Prostate gland (tissue), 2 donors: Measurements from ENCODE around the gene SERPINA7. TPM values are rescaled to one million over a fixed set of nuclear protein-coding genes. Genes with fewer than 3 reads are reported as not detected.
"Not testable (repeated sequence)": the region's sequence is repeated elsewhere in the genome, so short reads cannot be mapped to it uniquely, and the experiment has no call there.

ENCODE experiments used
- DNase-seq: peaks from one replicate; pipeline ENCODE4 v3.0.0-alpha.2; 2019; ENCODE audit warnings: low spot score
- H3K27ac ChIP-seq, 2 donors: fragments of 200-600 bp; sonication (generic); 2 replicates each; pipeline ENCODE4 v1.5.1; 2017 to 2019
- H3K27me3 ChIP-seq: fragments of 200-600 bp; sonication (generic); replicated peaks from 2 replicates; pipeline ENCODE4 v1.5.1; 2019; ENCODE audit not compliant: insufficient read depth
- H3K36me3 ChIP-seq, 2 donors: fragments of 200-600 bp; sonication (generic); 1 replicate in 1 of 2; 2 replicates in 1 of 2; pipeline versions ENCODE4 v1.5.1 to v1.8.1; 2017 to 2019
- H3K4me1 ChIP-seq: fragments of 200-600 bp; sonication (generic); replicated peaks from 2 replicates; pipeline ENCODE4 v1.5.1; 2019
- H3K4me3 ChIP-seq, 2 donors: fragments of 200-600 bp; sonication (generic); 2 replicates each; pipeline ENCODE4 v1.5.1; 2017 to 2019
- H3K9me3 ChIP-seq: fragments of 200-600 bp; sonication (generic); 2 replicates; pipeline ENCODE4 v1.5.1; 2017
- POLR2A ChIP-seq: fragments of 450-650 bp; IDR thresholded peaks from one replicate; pipeline ENCODE4 v1.6.1; 2016; ENCODE audit warnings: antibody characterized with exemption, mild to moderate bottlenecking
- POLR2AphosphoS5 ChIP-seq: sonication (generic); formaldehyde crosslinking; IDR thresholded peaks from one replicate; pipeline ENCODE4 v1.6.1; 2017; ENCODE audit warnings: antibody characterized with exemption
- WGBS: methylation state at CpG from one replicate; pipeline ENCODE4 v1.1.5; 2018; 5-methylcytosine and 5-hydroxymethylcytosine counted together
- intact Hi-C: fragments of 100-400 bp; cut with DNase I; formaldehyde crosslinking; loops from one replicate; pipeline ENCODE4 v1.14.2; 2022
- total RNA-seq, 2 donors: library from RNA; depleted of rRNA; stranded (reverse); fragments of >200 nt; gene quantifications; one replicate each; pipeline ENCODE4 v1.1.0, GENCODE V29; 2016
- TF ChIP-seq, protein P1 (sequence below), 4 experiments: fragments of 200-600 bp in 2 of 4; fragments of 450-650 bp in 2 of 4; sonication (generic) in 2 of 4; IDR thresholded peaks; 1 replicate in 3 of 4; 2 replicates in 1 of 4; pipeline ENCODE4 v1.5.1; 2016 to 2019; ENCODE audit warnings: antibody characterized with exemption in 4 of 4, mild to moderate bottlenecking in 2 of 4, moderate library complexity in 2 of 4

The SERPINA7 gene
- total RNA-seq, 2 donors from 2014 or later, result not detected

DNA sequence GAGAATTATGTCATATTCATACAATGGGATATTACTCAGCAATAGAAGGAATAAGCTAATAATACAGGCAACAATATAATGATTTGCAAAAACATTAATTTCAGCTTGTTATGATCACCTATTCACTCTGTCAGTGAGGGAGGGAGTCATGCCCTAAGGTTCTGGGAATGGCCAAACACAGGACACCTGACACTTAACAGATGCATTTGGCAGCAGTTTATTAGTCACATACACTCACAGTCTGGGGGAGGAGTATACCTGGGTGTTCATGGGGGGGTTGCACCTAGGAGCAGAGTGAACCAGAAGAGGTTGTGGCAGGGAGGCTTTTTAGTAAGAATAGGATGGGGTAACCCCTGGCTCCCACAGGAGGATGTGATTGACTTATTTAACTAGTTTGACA is 38.3 kb downstream of the SERPINA7 start:
- H3K4me1 ChIP-seq, result no peaks in the 10 kb centered on the region
- intact Hi-C loops, result no loop called here
- no peak for DNase-seq
- H3K36me3 ChIP-seq, result no peaks in the 10 kb centered on the region
- no peak overlapping the region for H3K4me3 ChIP-seq
- H3K9me3 ChIP-seq, result no peaks in the 10 kb centered on the region
- H3K27ac ChIP-seq, result no peak overlapping the region
- TF ChIP-seq POLR2AphosphoS5 (no peak), POLR2A (no peak)
- TF ChIP-seq, protein P1, sequence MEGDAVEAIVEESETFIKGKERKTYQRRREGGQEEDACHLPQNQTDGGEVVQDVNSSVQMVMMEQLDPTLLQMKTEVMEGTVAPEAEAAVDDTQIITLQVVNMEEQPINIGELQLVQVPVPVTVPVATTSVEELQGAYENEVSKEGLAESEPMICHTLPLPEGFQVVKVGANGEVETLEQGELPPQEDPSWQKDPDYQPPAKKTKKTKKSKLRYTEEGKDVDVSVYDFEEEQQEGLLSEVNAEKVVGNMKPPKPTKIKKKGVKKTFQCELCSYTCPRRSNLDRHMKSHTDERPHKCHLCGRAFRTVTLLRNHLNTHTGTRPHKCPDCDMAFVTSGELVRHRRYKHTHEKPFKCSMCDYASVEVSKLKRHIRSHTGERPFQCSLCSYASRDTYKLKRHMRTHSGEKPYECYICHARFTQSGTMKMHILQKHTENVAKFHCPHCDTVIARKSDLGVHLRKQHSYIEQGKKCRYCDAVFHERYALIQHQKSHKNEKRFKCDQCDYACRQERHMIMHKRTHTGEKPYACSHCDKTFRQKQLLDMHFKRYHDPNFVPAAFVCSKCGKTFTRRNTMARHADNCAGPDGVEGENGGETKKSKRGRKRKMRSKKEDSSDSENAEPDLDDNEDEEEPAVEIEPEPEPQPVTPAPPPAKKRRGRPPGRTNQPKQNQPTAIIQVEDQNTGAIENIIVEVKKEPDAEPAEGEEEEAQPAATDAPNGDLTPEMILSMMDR (IDR thresholded peaks at IDR 0.05), result no peak
- H3K27me3 ChIP-seq, result no peaks in the 10 kb centered on the region

DNA sequence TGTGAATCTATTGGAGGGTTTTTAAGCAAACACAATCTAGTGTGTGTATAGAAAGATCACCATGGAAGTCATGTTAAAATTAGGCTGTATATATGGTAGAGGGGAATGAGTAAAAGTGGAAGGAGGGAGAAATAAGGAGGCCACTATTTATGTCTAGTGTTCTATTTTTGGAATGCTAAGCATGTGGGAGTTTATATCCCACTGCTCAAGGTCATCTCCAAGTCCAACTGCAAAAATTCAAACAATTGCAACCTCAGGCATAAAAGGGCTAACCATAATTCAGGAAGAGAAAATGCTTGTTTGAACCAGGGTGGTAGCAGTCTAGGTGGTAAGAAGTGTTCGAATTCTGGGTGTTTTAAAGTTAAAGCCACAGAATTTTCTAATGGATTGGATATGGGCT is 39.2 kb downstream of the SERPINA7 start:
- 85% methylated on average over 1 of the region's 1 CpG for WGBS
- no peaks in the 10 kb centered on the region for H3K4me1 ChIP-seq
- no peak for DNase-seq
- no peak overlapping the region for H3K27ac ChIP-seq
- H3K9me3 ChIP-seq, result no peaks in the 10 kb centered on the region
- intact Hi-C loops, result no loop called here
- TF ChIP-seq POLR2A, result no peak
- TF ChIP-seq, protein P1 (IDR thresholded peaks at IDR 0.05), result no peak
- TF ChIP-seq POLR2AphosphoS5, result no peak
- H3K36me3 ChIP-seq, result no peaks in the 10 kb centered on the region
- no peaks in the 10 kb centered on the region for H3K27me3 ChIP-seq
- H3K4me3 ChIP-seq, result no peak overlapping the region

DNA sequence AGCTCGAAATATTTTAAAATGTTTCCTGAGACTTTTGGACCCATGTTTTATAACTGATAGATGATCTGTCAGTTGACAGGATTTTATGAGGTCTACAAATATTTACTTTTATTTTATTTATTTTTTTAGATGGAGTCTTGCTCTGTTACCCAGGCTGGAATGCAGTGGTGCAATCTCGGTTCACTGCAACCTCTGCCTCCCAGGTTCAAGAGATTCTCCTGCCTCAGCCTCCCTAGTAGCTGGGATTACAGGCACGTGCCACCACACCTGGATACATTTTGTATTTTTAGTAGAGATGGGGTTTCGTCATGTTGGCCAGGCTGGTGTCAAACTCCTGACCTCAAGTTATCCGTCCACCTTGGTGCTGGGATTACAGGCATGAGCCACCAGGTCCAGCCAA is 50.0 kb downstream of the SERPINA7 start:
- intact Hi-C loops, result not testable (repeated sequence)

More for the DNA sequence above, 50.0 kb downstream of the SERPINA7 start:
- H3K27ac ChIP-seq, H3K27me3 ChIP-seq, DNase-seq, H3K4me3 ChIP-seq, H3K4me1 ChIP-seq, H3K36me3 ChIP-seq, H3K9me3 ChIP-seq: not testable (repeated sequence)
- 65% methylated on average over 5 of the region's 5 CpGs for WGBS

Other genes starting within 250 kb of the SERPINA7 start
- 1 to 10 TPM; 2.6 to 4.9 TPM for gene NRK, start 216.2 kb downstream of the SERPINA7 start, total RNA-seq
- gene PWWP3B, start 129.6 kb upstream of the SERPINA7 start, total RNA-seq, result 10 to 100 TPM in 1 of 2 donors, 1 to 10 TPM in 1; 1.2 to 56.7 TPM